ENCODE results near the gene ATP6V0B.

ATP6V0B gene

DNA sequence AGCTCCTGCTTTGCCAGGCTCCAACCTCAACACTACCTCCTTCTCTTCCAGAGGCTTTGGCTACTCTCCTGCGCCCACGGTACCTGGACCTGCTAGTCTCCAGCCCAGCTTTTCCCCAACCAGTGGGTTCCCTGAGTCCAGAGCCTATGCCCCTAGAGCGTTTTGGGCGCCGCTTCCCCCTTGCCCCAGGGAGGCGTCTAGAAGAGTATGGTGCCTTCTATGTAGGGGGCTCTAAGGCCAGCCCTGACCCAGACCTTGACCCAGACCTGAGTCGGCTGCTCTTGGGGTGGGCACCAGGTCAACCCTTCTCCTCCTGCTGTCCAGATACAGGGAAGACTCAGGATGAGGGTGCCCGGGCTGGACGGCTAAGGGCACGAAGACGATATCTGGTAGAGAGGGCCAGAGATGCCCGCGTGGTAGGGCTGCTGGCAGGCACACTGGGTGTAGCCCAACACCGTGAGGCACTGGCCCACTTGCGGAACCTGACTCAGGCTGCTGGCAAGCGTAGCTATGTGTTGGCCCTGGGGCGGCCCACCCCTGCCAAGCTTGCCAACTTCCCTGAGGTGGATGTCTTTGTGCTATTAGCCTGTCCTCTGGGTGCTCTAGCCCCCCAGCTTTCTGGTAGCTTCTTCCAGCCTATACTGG is 3.3 kb upstream of the ATP6V0B start:
- TF ChIP-seq, protein P1, sequence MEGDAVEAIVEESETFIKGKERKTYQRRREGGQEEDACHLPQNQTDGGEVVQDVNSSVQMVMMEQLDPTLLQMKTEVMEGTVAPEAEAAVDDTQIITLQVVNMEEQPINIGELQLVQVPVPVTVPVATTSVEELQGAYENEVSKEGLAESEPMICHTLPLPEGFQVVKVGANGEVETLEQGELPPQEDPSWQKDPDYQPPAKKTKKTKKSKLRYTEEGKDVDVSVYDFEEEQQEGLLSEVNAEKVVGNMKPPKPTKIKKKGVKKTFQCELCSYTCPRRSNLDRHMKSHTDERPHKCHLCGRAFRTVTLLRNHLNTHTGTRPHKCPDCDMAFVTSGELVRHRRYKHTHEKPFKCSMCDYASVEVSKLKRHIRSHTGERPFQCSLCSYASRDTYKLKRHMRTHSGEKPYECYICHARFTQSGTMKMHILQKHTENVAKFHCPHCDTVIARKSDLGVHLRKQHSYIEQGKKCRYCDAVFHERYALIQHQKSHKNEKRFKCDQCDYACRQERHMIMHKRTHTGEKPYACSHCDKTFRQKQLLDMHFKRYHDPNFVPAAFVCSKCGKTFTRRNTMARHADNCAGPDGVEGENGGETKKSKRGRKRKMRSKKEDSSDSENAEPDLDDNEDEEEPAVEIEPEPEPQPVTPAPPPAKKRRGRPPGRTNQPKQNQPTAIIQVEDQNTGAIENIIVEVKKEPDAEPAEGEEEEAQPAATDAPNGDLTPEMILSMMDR (conservative IDR thresholded peaks at IDR 0.05; ENCODE audit: low read length): no peak
- TF ChIP-seq EZH2phosphoT487 (IDR thresholded peaks at IDR 0.05; ENCODE audit: borderline replicate concordance): no peak
- peaks cover 29% of the 10 kb centered on the region for H3K79me2 ChIP-seq (ENCODE audit: insufficient read depth, low read length)
- H3K36me3 ChIP-seq (ENCODE audit: insufficient read depth, low read length): no peaks in the 10 kb centered on the region
- H3K9me3 ChIP-seq (ENCODE audit: insufficient read depth, low read depth, low read length): no peaks in the 10 kb centered on the region
- H3K9ac ChIP-seq (ENCODE audit: low read depth, low read length, poor library complexity, severe bottlenecking): no peak overlapping the region
- H2AFZ ChIP-seq (ENCODE audit: low read length): no peak overlapping the region
- H3K4me3 ChIP-seq (ENCODE audit: low read length, poor library complexity, severe bottlenecking): no peak overlapping the region
- peaks cover 25% of the 10 kb centered on the region for H3K4me1 ChIP-seq (ENCODE audit: insufficient read depth, low read length, poor library complexity, severe bottlenecking)
- peaks cover 14% of the 10 kb centered on the region for H4K20me1 ChIP-seq (ENCODE audit: insufficient read depth, low read length, poor library complexity, severe bottlenecking)
- peak overlapping the region; percentile 97 for H3K4me2 ChIP-seq (ENCODE audit: low read depth, low read length, poor library complexity, severe bottlenecking)
- H3K9me2 ChIP-seq (replicated peaks; ENCODE audit: low read depth, low read length): no peaks in the 10 kb centered on the region
- no peaks in the 10 kb centered on the region; the same call in 1 of the 2 replicates for H3F3A ChIP-seq (ENCODE audit: low read depth)
- H3K27me3 ChIP-seq (ENCODE audit: insufficient read depth, low read length, poor library complexity, severe bottlenecking): no peaks in the 10 kb centered on the region

GRCh38 chr1:43973981-43974442 is 748 bp upstream of the ATP6V0B start:
- TF ChIP-seq, protein P1 (conservative IDR thresholded peaks at IDR 0.05; ENCODE audit: low read length): no peak
- no peak for TF ChIP-seq EZH2phosphoT487 (IDR thresholded peaks at IDR 0.05; ENCODE audit: borderline replicate concordance)
- no peaks in the 10 kb centered on the region for H3K27me3 ChIP-seq (ENCODE audit: insufficient read depth, low read length, poor library complexity, severe bottlenecking)
- H3K4me1 ChIP-seq (ENCODE audit: insufficient read depth, low read length, poor library complexity, severe bottlenecking): peaks cover 47% of the 10 kb centered on the region
- peaks cover 53% of the 10 kb centered on the region for H3K79me2 ChIP-seq (ENCODE audit: insufficient read depth, low read length)
- H3F3A ChIP-seq (ENCODE audit: low read depth): no peaks in the 10 kb centered on the region; the same call in 1 of the 2 replicates
- H3K9ac ChIP-seq (ENCODE audit: low read depth, low read length, poor library complexity, severe bottlenecking): peak overlapping the region; percentile 90
- peak overlapping the region; percentile 91 for H3K4me3 ChIP-seq (ENCODE audit: low read length, poor library complexity, severe bottlenecking)
- no peaks in the 10 kb centered on the region for H3K9me2 ChIP-seq (replicated peaks; ENCODE audit: low read depth, low read length)
- peak overlapping the region; percentile 93 for H3K4me2 ChIP-seq (ENCODE audit: low read depth, low read length, poor library complexity, severe bottlenecking)
- H3K9me3 ChIP-seq (ENCODE audit: insufficient read depth, low read depth, low read length): no peaks in the 10 kb centered on the region
- H3K36me3 ChIP-seq (ENCODE audit: insufficient read depth, low read length): no peaks in the 10 kb centered on the region
- peaks cover 36% of the 10 kb centered on the region for H4K20me1 ChIP-seq (ENCODE audit: insufficient read depth, low read length, poor library complexity, severe bottlenecking)
- peak overlapping the region; percentile 94 for H2AFZ ChIP-seq (ENCODE audit: low read length)

- Histone ChIP-seq H3K36me3 (ENCODE audit: insufficient read depth, low read length) (no peaks in the 10 kb centered on the region), H3K9me2 (replicated peaks; ENCODE audit: low read depth, low read length) (no peaks in the 10 kb centered on the region), H3K4me1 (ENCODE audit: insufficient read depth, low read length, poor library complexity, severe bottlenecking) (peaks cover 57% of the 10 kb centered on the region), H3K79me2 (ENCODE audit: insufficient read depth, low read length) (peaks cover 49% of the 10 kb centered on the region), H3F3A (ENCODE audit: low read depth) (no peaks in the 10 kb centered on the region; the same call in 1 of the 2 replicates), H3K4me2 (ENCODE audit: low read depth, low read length, poor library complexity, severe bottlenecking) (peak overlapping the region; percentile 93), H3K9me3 (ENCODE audit: insufficient read depth, low read depth, low read length) (no peaks in the 10 kb centered on the region), H3K4me3 (ENCODE audit: low read length, poor library complexity, severe bottlenecking) (peak overlapping the region; percentile 91), H3K9ac (ENCODE audit: low read depth, low read length, poor library complexity, severe bottlenecking) (peak overlapping the region; percentile 90), H3K27me3 (ENCODE audit: insufficient read depth, low read length, poor library complexity, severe bottlenecking) (no peaks in the 10 kb centered on the region), H2AFZ (ENCODE audit: low read length) (peak overlapping the region; percentile 94), H4K20me1 (ENCODE audit: insufficient read depth, low read length, poor library complexity, severe bottlenecking) (peaks cover 36% of the 10 kb centered on the region)
- TF ChIP-seq, protein P1 (conservative IDR thresholded peaks at IDR 0.05; ENCODE audit: low read length): no peak
- TF ChIP-seq EZH2phosphoT487 (IDR thresholded peaks at IDR 0.05; ENCODE audit: borderline replicate concordance): no peak
These were observed 645 bp downstream of the ATP6V0B start for GRCh38 chr1:43975249-43975961.

Measured in Loucy (cell line).